GM15510 (cell line): ENCODE measurements around the gene MDM4.

Source experiments
- POLR2A ChIP-seq: IDR thresholded peaks from 3 replicates; pipeline ENCODE4 v1.6.1; 2011; ENCODE audit warnings: borderline replicate concordance; ENCODE audit not compliant: insufficient read length; ENCODE audit errors: extremely low read depth

The MDM4 gene

GRCh38 chr1:204528241-204528640 lies 12.0 kb downstream of the MDM4 start:
- no peak for TF ChIP-seq POLR2A

- no peak for TF ChIP-seq POLR2A
These were observed 12.5 kb downstream of the MDM4 start for GRCh38 chr1:204528677-204529076.

GRCh38 chr1:204529371-204529895 lies 13.2 kb downstream of the MDM4 start:
- no peak for TF ChIP-seq POLR2A

- TF ChIP-seq POLR2A: no peak
These were observed 14.7 kb downstream of the MDM4 start for GRCh38 chr1:204530932-204531331.

GRCh38 chr1:204532832-204533231 lies 16.6 kb downstream of the MDM4 start:
- no peak for TF ChIP-seq POLR2A

- no peak for TF ChIP-seq POLR2A
These were observed 25.4 kb downstream of the MDM4 start for GRCh38 chr1:204541626-204542025.

GRCh38 chr1:204544321-204544720 lies 28.1 kb downstream of the MDM4 start:
- no peak for TF ChIP-seq POLR2A

GRCh38 chr1:204545202-204545601 lies 29.0 kb downstream of the MDM4 start:
- TF ChIP-seq POLR2A: no peak

GRCh38 chr1:204545881-204546280 lies 29.7 kb downstream of the MDM4 start:
- TF ChIP-seq POLR2A: no peak

- TF ChIP-seq POLR2A: no peak
These were observed 32.1 kb downstream of the MDM4 start for GRCh38 chr1:204548265-204548664.

GRCh38 chr1:204549313-204549712 lies 33.1 kb downstream of the MDM4 start:
- no peak for TF ChIP-seq POLR2A

GRCh38 chr1:204550926-204551325 lies 34.7 kb downstream of the MDM4 start:
- TF ChIP-seq POLR2A: no peak

GRCh38 chr1:204556458-204557052 lies 40.3 kb downstream of the MDM4 start:
- no peak for TF ChIP-seq POLR2A

GRCh38 chr1:204558467-204558866 lies 42.3 kb downstream of the MDM4 start:
- no peak for TF ChIP-seq POLR2A

- no peak for TF ChIP-seq POLR2A
These were observed 44.5 kb downstream of the MDM4 start for GRCh38 chr1:204560590-204561150.
